Measurements from ENCODE around the gene MIPEP.

- TF ChIP-seq POLR2A (IDR thresholded peaks at IDR 0.05; ENCODE audit: low read depth) (no peak), POLR2AphosphoS5 (IDR thresholded peaks at IDR 0.05) (no peak), CTCF (IDR thresholded peaks at IDR 0.05) (no peak)
These were observed 33.8 kb upstream of the MIPEP start for GRCh38 chr13:23923031-23923430.
